Smooth muscle cell (in vitro differentiated cells): Measurements from ENCODE around the gene ATP8B1. TPM values are rescaled to one million over a fixed set of nuclear protein-coding genes. Genes with fewer than 3 reads are reported as not detected.
"Not testable (repeated sequence)": the region's sequence is repeated elsewhere in the genome, so short reads cannot be mapped to it uniquely, and the experiment has no call there.

Source experiments
- DNase-seq: peaks from one replicate; lab custom pipeline; 2025; ENCODE audit not compliant: unreplicated experiment; lab: John Stamatoyannopoulos, UW
- H2AFZ ChIP-seq: fragments of 200-600 bp; sonication (generic); 2 replicates; pipeline ENCODE4 v1.6.0; 2016; ENCODE audit warnings: antibody characterized with exemption, low read depth, mild to moderate bottlenecking
- H3F3A ChIP-seq: fragments of 200-600 bp; sonication (generic); 2 replicates; pipeline ENCODE4 v1.6.0; 2017; ENCODE audit warnings: antibody characterized with exemption, low read depth
- H3K27ac ChIP-seq: fragments of 200-600 bp; sonication (generic); 2 replicates; pipeline ENCODE4 v1.5.1; 2016; ENCODE audit warnings: low read depth, mild to moderate bottlenecking
- H3K27me3 ChIP-seq: fragments of 200-600 bp; sonication (generic); 2 replicates; pipeline ENCODE4 v1.6.1; 2016; ENCODE audit warnings: low read depth, mild to moderate bottlenecking
- H3K36me3 ChIP-seq: fragments of 200-600 bp; sonication (generic); 2 replicates; pipeline ENCODE4 v1.5.1; 2016; ENCODE audit warnings: low read depth
- H3K4me1 ChIP-seq: fragments of 200-600 bp; sonication (generic); 2 replicates; pipeline ENCODE4 v1.5.1; 2016; ENCODE audit warnings: low read depth
- H3K4me2 ChIP-seq: fragments of 200-600 bp; sonication (generic); 2 replicates; pipeline ENCODE4 v1.6.0; 2016; ENCODE audit warnings: mild to moderate bottlenecking
- H3K4me3 ChIP-seq: fragments of 200-600 bp; sonication (generic); 2 replicates; pipeline ENCODE4 v1.5.1; 2016; ENCODE audit warnings: mild to moderate bottlenecking
- H3K79me2 ChIP-seq: fragments of 200-600 bp; sonication (generic); 2 replicates; pipeline ENCODE4 v1.6.0; 2016; ENCODE audit warnings: low read depth, mild to moderate bottlenecking
- H3K9ac ChIP-seq: fragments of 200-600 bp; sonication (generic); 2 replicates; pipeline ENCODE4 v1.6.0; 2016; ENCODE audit warnings: low read depth
- H3K9me3 ChIP-seq: fragments of 200-600 bp; sonication (generic); replicated peaks from 2 replicates; pipeline ENCODE4 v1.5.1; 2016; ENCODE audit warnings: low read depth
- H4K20me1 ChIP-seq: fragments of 200-600 bp; sonication (generic); 2 replicates; pipeline ENCODE4 v1.6.0; 2016; ENCODE audit warnings: low read depth
- WGBS: methylation state at CpG from one replicate; pipeline ENCODE4 v1.1.7; 2016; ENCODE audit warnings: low lambda C conversion rate; 5-methylcytosine and 5-hydroxymethylcytosine counted together
- polyA plus RNA-seq: library from polyadenylated mRNA; unstranded; fragments of >200 nt; fragmentation: Nextera tagmentation; extraction: Ambion mirVana; gene quantifications from 2 replicates; pipeline ENCODE4 v1.2.1, GENCODE V29; 2016
- total RNA-seq: library from RNA; depleted of rRNA; stranded (reverse); fragments of >200 nt; gene quantifications from 2 replicates; pipeline ENCODE4 v1.2.3, GENCODE V29; 2014
- TF ChIP-seq, protein P1 (sequence below): fragments of 200-600 bp; sonication (generic); IDR thresholded peaks from 2 replicates; pipeline ENCODE4 v1.5.1; 2017; ENCODE audit warnings: borderline replicate concordance, mild to moderate bottlenecking, antibody characterized with exemption; ENCODE audit not compliant: insufficient read depth, poor library complexity, severe bottlenecking

The ATP8B1 gene
- total and polyA plus RNA-seq, 2 experiments from 2014 or later: 1.1 to 6.1 TPM

DNA sequence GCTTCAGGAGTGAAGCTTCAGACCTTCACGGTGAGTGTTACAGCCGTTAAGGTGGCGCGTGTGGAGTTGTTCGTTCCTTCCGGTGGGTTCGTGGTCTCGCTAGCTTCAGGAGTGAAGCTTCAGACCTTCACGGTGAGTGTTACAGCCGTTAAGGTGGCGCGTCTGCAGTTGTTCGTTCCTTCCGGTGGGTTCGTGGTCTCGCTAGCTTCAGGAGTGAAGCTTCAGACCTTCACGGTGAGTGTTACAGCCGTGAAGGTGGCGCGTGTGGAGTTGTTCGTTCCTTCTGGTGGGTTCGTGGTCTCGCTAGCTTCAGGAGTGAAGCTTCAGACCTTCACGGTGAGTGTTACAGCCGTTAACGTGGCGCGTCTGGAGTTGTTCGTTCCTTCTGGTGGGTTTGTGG lies 160.7 kb downstream of the ATP8B1 start:
- H3K9ac ChIP-seq, H3K9me3 ChIP-seq, DNase-seq, H3K36me3 ChIP-seq, H3F3A ChIP-seq, H3K4me3 ChIP-seq, H3K27me3 ChIP-seq, H3K79me2 ChIP-seq, H4K20me1 ChIP-seq, H3K4me1 ChIP-seq, H3K4me2 ChIP-seq, H3K27ac ChIP-seq, H2AFZ ChIP-seq: not testable (repeated sequence)
- WGBS: 99% methylated on average over 21 of the region's 29 CpGs

DNA sequence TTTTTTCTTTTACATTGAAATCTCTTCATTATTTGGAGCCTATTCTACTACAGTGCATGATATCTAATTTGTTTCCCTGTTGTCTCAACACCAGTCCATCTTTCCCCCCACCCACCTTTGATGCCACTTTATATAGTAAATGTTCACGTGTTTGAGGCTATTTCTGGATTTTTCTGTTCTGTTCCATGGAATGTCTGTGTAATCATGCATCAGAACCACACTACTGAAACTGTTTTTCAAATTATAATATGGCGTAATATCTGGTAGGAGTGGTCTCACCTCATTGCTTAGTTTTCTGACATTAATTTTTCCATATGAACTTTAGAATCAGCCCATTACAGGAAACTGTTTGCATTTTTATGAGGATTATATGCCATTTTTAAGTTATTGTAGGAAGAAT lies 162.4 kb downstream of the ATP8B1 start:
- Histone ChIP-seq H4K20me1 (no peaks in the 10 kb centered on the region), H3F3A (no peaks in the 10 kb centered on the region), H3K9ac (no peak overlapping the region), H3K9me3 (no peaks in the 10 kb centered on the region), H2AFZ (no peak overlapping the region), H3K4me1 (no peaks in the 10 kb centered on the region), H3K4me2 (no peak overlapping the region), H3K36me3 (no peaks in the 10 kb centered on the region), H3K27ac (no peak overlapping the region), H3K27me3 (no peaks in the 10 kb centered on the region), H3K4me3 (no peak overlapping the region), H3K79me2 (no peaks in the 10 kb centered on the region)
- no peak for DNase-seq
- 87% methylated on average over 2 of the region's 2 CpGs for WGBS
- TF ChIP-seq, protein P1, sequence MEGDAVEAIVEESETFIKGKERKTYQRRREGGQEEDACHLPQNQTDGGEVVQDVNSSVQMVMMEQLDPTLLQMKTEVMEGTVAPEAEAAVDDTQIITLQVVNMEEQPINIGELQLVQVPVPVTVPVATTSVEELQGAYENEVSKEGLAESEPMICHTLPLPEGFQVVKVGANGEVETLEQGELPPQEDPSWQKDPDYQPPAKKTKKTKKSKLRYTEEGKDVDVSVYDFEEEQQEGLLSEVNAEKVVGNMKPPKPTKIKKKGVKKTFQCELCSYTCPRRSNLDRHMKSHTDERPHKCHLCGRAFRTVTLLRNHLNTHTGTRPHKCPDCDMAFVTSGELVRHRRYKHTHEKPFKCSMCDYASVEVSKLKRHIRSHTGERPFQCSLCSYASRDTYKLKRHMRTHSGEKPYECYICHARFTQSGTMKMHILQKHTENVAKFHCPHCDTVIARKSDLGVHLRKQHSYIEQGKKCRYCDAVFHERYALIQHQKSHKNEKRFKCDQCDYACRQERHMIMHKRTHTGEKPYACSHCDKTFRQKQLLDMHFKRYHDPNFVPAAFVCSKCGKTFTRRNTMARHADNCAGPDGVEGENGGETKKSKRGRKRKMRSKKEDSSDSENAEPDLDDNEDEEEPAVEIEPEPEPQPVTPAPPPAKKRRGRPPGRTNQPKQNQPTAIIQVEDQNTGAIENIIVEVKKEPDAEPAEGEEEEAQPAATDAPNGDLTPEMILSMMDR: no peak

DNA sequence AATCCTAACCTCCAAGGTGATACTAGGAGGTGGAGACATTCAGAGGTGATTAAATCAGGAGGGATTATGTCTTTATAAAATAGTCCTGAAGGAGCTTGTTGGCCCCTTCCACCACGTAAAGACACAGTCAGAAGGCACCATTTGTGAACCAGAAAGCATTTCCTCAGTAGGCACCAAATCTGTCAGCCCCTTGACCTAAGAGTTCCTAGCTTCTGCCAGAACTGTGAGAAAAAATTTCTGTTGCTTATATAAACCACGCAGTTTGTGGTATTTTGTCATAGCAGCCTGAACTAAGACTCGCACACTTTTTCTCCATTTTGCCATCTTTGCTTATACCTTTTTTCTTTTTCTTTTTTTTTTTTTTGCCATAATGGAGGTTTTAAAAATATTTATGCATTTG lies 162.9 kb downstream of the ATP8B1 start:
- Histone ChIP-seq H3K27me3 (no peaks in the 10 kb centered on the region), H4K20me1 (no peaks in the 10 kb centered on the region), H2AFZ (no peak overlapping the region), H3K4me2 (no peak overlapping the region), H3K36me3 (no peaks in the 10 kb centered on the region), H3K4me3 (no peak overlapping the region), H3K27ac (no peak overlapping the region), H3K9ac (no peak overlapping the region), H3K9me3 (no peaks in the 10 kb centered on the region), H3F3A (no peaks in the 10 kb centered on the region), H3K4me1 (no peaks in the 10 kb centered on the region), H3K79me2 (no peaks in the 10 kb centered on the region)
- TF ChIP-seq, protein P1: no peak
- no peak for DNase-seq
- WGBS: 54% methylated on average over 3 of the region's 3 CpGs

DNA sequence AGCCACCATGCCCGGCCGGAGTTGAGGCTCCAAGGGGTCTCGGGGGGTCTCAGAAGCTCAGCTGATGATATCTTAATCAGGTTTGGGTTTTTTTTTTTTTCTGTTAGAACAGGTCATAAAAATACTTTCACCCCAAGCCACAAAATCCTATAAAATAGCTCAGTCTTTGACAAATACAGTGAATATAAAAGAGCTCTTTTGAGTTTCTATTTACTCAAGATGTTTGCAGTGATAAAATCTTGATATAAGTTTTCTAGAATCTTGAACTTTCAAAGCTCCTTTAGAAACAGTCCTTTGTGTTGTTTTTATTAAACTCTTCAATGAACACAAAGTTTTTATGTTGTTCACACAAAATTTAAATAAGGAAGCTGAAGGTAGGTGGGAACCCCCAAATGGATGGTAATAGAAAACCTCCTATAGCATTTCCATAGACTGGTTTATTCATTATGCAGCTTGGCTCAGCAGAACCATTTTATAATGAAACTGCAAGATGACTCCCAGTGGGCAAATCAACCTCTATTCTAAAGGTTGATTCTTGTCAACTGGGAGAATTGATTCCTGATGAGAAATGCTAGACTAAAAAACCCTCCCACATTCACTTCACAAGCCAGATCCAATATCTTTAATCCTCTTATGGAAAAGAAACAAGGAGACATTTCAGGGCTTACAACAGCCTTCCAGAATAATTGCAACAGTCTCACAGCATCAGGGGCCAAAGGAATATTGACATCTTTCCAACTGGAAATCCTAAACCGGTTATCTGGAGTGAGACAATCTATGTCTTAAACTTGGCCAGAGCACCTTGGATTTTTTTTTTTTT lies 167.9 kb downstream of the ATP8B1 start:
- Histone ChIP-seq H3F3A (no peaks in the 10 kb centered on the region), H2AFZ (no peak overlapping the region), H3K27ac (no peak overlapping the region), H3K79me2 (no peaks in the 10 kb centered on the region), H3K4me3 (no peak overlapping the region), H3K4me2 (no peak overlapping the region), H4K20me1 (no peaks in the 10 kb centered on the region), H3K27me3 (no peaks in the 10 kb centered on the region), H3K4me1 (no peaks in the 10 kb centered on the region), H3K9ac (no peak overlapping the region), H3K9me3 (no peaks in the 10 kb centered on the region), H3K36me3 (no peaks in the 10 kb centered on the region)
- TF ChIP-seq, protein P1: no peak
- no peak for DNase-seq
- WGBS: 92% methylated on average over 4 of the region's 4 CpGs
